ENCODE measurements around the gene PLK5.

DNA sequence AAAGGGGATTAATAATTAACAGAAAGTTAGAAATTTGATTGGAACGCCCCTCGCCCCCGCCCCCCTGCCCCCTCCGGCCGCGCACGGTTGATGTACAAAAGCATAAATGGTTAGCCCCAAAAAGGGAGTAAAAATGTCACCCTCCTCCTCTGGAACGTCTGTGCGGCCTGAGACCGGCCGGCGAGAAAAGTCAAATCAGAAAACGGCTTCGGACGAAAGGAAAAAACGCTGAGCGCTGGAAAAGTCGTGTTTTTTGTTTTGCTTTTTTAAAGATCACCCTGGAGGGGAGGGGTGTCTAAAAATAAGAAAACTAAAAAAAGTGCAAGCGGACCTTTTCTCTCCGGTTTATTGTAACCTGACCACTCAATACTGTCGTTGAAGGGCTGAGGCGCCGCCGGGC lies 31.1 kb downstream of the PLK5 start:
- TF ChIP-seq EZH2 (IDR thresholded peaks at IDR 0.05; ENCODE audit: low read depth, unreplicated experiment) (no peak), CTCF (conservative IDR thresholded peaks at IDR 0.05; ENCODE audit: low read depth in 2 of 2) (no peak), JUNB (IDR thresholded peaks at IDR 0.05; ENCODE audit: unreplicated experiment) (no peak), REST (IDR thresholded peaks at IDR 0.05; ENCODE audit: unreplicated experiment) (no peak), STAT1 (IDR thresholded peaks at IDR 0.05; ENCODE audit: unreplicated experiment) (no peak), EZH2phosphoT487 (IDR thresholded peaks at IDR 0.05; ENCODE audit: unreplicated experiment) (no peak), POLR2AphosphoS5 (IDR thresholded peaks at IDR 0.05; ENCODE audit: low read depth) (no peak), CREB1 (CRISPR knock-in tag; IDR thresholded peaks at IDR 0.05; ENCODE audit: low read depth) (no peak), ETS1 (IDR thresholded peaks at IDR 0.05) (no peak), ZNF114 (CRISPR knock-in tag; IDR thresholded peaks at IDR 0.05) (no peak)

Data from GM23338 (cell line).